Measurements from ENCODE around the gene PIGW. TPM values are rescaled to one million over a fixed set of nuclear protein-coding genes. Genes with fewer than 3 reads are reported as not detected.

The PIGW gene
- total RNA-seq, 2 donors from 2014 or later = 2.8 to 3.9 TPM

- H3K36me3 ChIP-seq = peaks cover 24% of the 10 kb centered on the region
- DNase-seq (ENCODE audit: low spot score) = peak; percentile 68
- TF ChIP-seq CTCF (IDR thresholded peaks at IDR 0.05) = peak; percentile 46 to 53
These were observed 600 bp upstream of the PIGW start for GRCh38 chr17:36533935-36534839.

GRCh38 chr17:36535669-36536081 is 888 bp downstream of the PIGW start:
- Histone ChIP-seq H3K36me3 (peaks cover 24% of the 10 kb centered on the region), H3K4me1 (peaks cover 0 to 18% of the 10 kb centered on the region in 2 donors), H3K27ac (peak overlapping the region; percentile 91 to 97), H3K27me3 (no peaks in the 10 kb centered on the region), H3K4me3 (peak overlapping the region; percentile 66 to 75), H3K9me3 (no peaks in the 10 kb centered on the region)
- no peak for DNase-seq (ENCODE audit: low spot score)
- no peak for TF ChIP-seq CTCF (IDR thresholded peaks at IDR 0.05)

More at GRCh38 chr17:36533935-36534839, 600 bp upstream of the PIGW start:
- H3K4me1 ChIP-seq = peaks cover 0 to 18% of the 10 kb centered on the region in 2 donors
- H3K4me3 ChIP-seq = peak overlapping the region; percentile 66 to 75
- H3K27ac ChIP-seq = peak overlapping the region; percentile 91 to 97
- no peaks in the 10 kb centered on the region for H3K9me3 ChIP-seq
- no peaks in the 10 kb centered on the region for H3K27me3 ChIP-seq

- H3K9me3 ChIP-seq = no peaks in the 10 kb centered on the region
- TF ChIP-seq CTCF (IDR thresholded peaks at IDR 0.05) = no peak
- H3K27ac ChIP-seq = no peak overlapping the region
- no peak for DNase-seq (ENCODE audit: low spot score)
- H3K4me1 ChIP-seq = peaks cover 0 to 15% of the 10 kb centered on the region in 2 donors
- peaks cover 10% of the 10 kb centered on the region for H3K36me3 ChIP-seq
- no peaks in the 10 kb centered on the region for H3K27me3 ChIP-seq
- no peak overlapping the region for H3K4me3 ChIP-seq
These were observed 5.9 kb downstream of the PIGW start for GRCh38 chr17:36540696-36541095.

- peaks cover 8% of the 10 kb centered on the region for H3K36me3 ChIP-seq
- no peak overlapping the region for H3K27ac ChIP-seq
- no peak for TF ChIP-seq CTCF (IDR thresholded peaks at IDR 0.05)
- no peaks in the 10 kb centered on the region for H3K9me3 ChIP-seq
- peaks cover 0 to 31% of the 10 kb centered on the region in 2 donors for H3K4me1 ChIP-seq
- no peak overlapping the region for H3K4me3 ChIP-seq
- H3K27me3 ChIP-seq = no peaks in the 10 kb centered on the region
- DNase-seq (ENCODE audit: low spot score) = no peak
These were observed 8.0 kb downstream of the PIGW start for GRCh38 chr17:36542755-36543154.

GRCh38 chr17:36544044-36544306 is 9.2 kb downstream of the PIGW start:
- peaks cover 0 to 43% of the 10 kb centered on the region in 2 donors for H3K4me1 ChIP-seq
- no peaks in the 10 kb centered on the region for H3K27me3 ChIP-seq
- no peaks in the 10 kb centered on the region for H3K36me3 ChIP-seq
- H3K9me3 ChIP-seq = no peaks in the 10 kb centered on the region
- H3K4me3 ChIP-seq = peak overlapping the region; percentile 98
- peak in 1 of 2 donors; percentile 27 for TF ChIP-seq CTCF (IDR thresholded peaks at IDR 0.05)
- peak overlapping the region; percentile 100 for H3K27ac ChIP-seq
- DNase-seq (ENCODE audit: low spot score) = peak; percentile 66
